Measurements from ENCODE around the gene TRPV4.

- TF ChIP-seq CTCF (IDR thresholded peaks at IDR 0.05) (no peak), POLR2A (IDR thresholded peaks at IDR 0.05) (no peak)
These were observed 98.1 kb downstream of the TRPV4 start for GRCh38 chr12:109735051-109735521.

Data from lower leg skin (tissue), 3 donors.